HL-60 (cell line): ENCODE measurements around the gene CRTC3.

Experiments
- DNase-seq, 2 experiments: peaks; one replicate each; pipeline ENCODE4 v3.0.0-alpha.2; 2010 to 2020; ENCODE audit warnings: low read depth in 1 of 2, low spot score in 1 of 2
- H3K27ac ChIP-seq: fragments of 250-450 bp; sonication (Bioruptor Pico); replicated peaks from 2 replicates; pipeline ENCODE4 v1.5.1; 2020; ENCODE audit warnings: mild to moderate bottlenecking, moderate library complexity
- H3K27me3 ChIP-seq: fragments of 250-450 bp; sonication (Bioruptor Pico); 2 replicates; pipeline ENCODE4 v1.5.1; 2021; ENCODE audit warnings: mild to moderate bottlenecking, moderate library complexity; ENCODE audit not compliant: insufficient read depth, poor library complexity, severe bottlenecking
- H3K4me3 ChIP-seq: replicated peaks from 2 replicates; pipeline ENCODE4 v1.5.1; 2011; ENCODE audit warnings: mild to moderate bottlenecking, control low read depth, low read length; ENCODE audit not compliant: insufficient read depth
- CTCF ChIP-seq: IDR thresholded peaks from one replicate; pipeline ENCODE4 v1.5.1; 2011; ENCODE audit warnings: low read length, control low read depth, inconsistent platforms; ENCODE audit not compliant: insufficient read depth
- GABPA ChIP-seq: IDR thresholded peaks from 2 replicates; pipeline ENCODE4 v1.6.1; 2012; ENCODE audit warnings: low read depth
- POLR2AphosphoS5 ChIP-seq: IDR thresholded peaks from 2 replicates; pipeline ENCODE4 v1.6.1; 2012; ENCODE audit warnings: low read depth
- REST ChIP-seq: IDR thresholded peaks from 2 replicates; pipeline ENCODE4 v1.6.1; 2012; ENCODE audit warnings: low read depth; ENCODE audit not compliant: insufficient replicate concordance
- SPI1 ChIP-seq: IDR thresholded peaks from 2 replicates; pipeline ENCODE4 v1.6.1; 2012; ENCODE audit warnings: low read depth, mild to moderate bottlenecking, borderline replicate concordance

The CRTC3 gene

GRCh38 chr15:90641581-90642463 lies 112.1 kb downstream of the CRTC3 start:
- H3K4me3 ChIP-seq = no peak overlapping the region
- no peak overlapping the region for H3K27ac ChIP-seq
- no peaks in the 10 kb centered on the region for H3K27me3 ChIP-seq
- TF ChIP-seq GABPA (no peak), CTCF (no peak), SPI1 (no peak), REST (no peak), POLR2AphosphoS5 (no peak)
- no peak for DNase-seq

- H3K27ac ChIP-seq = no peak overlapping the region
- TF ChIP-seq POLR2AphosphoS5 (no peak), CTCF (no peak), GABPA (no peak), REST (no peak), SPI1 (no peak)
Measured at GRCh38 chr15:90642464-90643300, 113.0 kb downstream of the CRTC3 start.

GRCh38 chr15:90643301-90643632 lies 113.5 kb downstream of the CRTC3 start:
- Histone ChIP-seq H3K27ac (no peak overlapping the region), H3K27me3 (no peaks in the 10 kb centered on the region), H3K4me3 (no peak overlapping the region)
- TF ChIP-seq POLR2AphosphoS5 = no peak
- no peak for TF ChIP-seq REST
- TF ChIP-seq GABPA = no peak
- TF ChIP-seq SPI1 = no peak
- TF ChIP-seq CTCF = no peak
- DNase-seq = no peak

More at GRCh38 chr15:90642464-90643300, 113.0 kb downstream of the CRTC3 start:
- DNase-seq = no peak
- H3K27me3 ChIP-seq = no peaks in the 10 kb centered on the region
- H3K4me3 ChIP-seq = no peak overlapping the region
